SK-N-SH (cell line): ENCODE data around the gene RASSF8. TPM values are rescaled to one million over a fixed set of nuclear protein-coding genes. Genes with fewer than 3 reads are reported as not detected.
A peak's percentile ranks its signal among the peaks of the same experiment; 100 is the strongest.

Source experiments
- CTCF ChIA-PET: fragments of 300-600, 350-600 bp; formaldehyde crosslinking; extraction: SDS; loops from one replicate; lab custom pipeline; 2021; lab: Yijun Ruan, JAX
- POLR2A ChIA-PET: fragments of 350-600 bp; sonication (Branson Sonifier 250); formaldehyde crosslinking; extraction: SDS; loops from one replicate; lab custom pipeline; 2020; ENCODE audit warnings: antibody characterized with exemption, inconsistent platforms; lab: Yijun Ruan, JAX
- DNase-seq: peaks from one replicate; pipeline ENCODE4 v3.0.0; 2012
- H2AFZ ChIP-seq: fragments of 200-600 bp; sonication (generic); 2 replicates; pipeline ENCODE4 v1.8.1; 2016; ENCODE audit warnings: antibody characterized with exemption, mild to moderate bottlenecking, low read depth
- H3F3A ChIP-seq: fragments of 200-600 bp; sonication (generic); replicated peaks from 2 replicates; pipeline ENCODE3; 2016; ENCODE audit warnings: antibody characterized with exemption, mild to moderate bottlenecking; ENCODE audit not compliant: insufficient read depth
- H3K27ac ChIP-seq, 2 experiments: fragments of 200-500 bp in 1 of 2; fragments of 200-600 bp in 1 of 2; sonication (Bioruptor generic) in 1 of 2; sonication (generic), shearing (Covaris generic) in 1 of 2; 2 replicates each; pipeline versions ENCODE4 v1.5.1 to v1.6.1; 2014 to 2016; ENCODE audit warnings: low read depth in 2 of 2, inconsistent platforms in 1 of 2, low read length in 1 of 2, mild to moderate bottlenecking in 1 of 2, mixed read lengths in 1 of 2
- H3K27me3 ChIP-seq: fragments of 200-600 bp; sonication (generic), shearing (Covaris generic); 2 replicates; pipeline ENCODE4 v1.6.1; 2016; ENCODE audit warnings: mixed run types; ENCODE audit not compliant: insufficient read depth
- H3K36me3 ChIP-seq, 2 experiments: fragments of 200-500 bp in 1 of 2; fragments of 200-600 bp in 1 of 2; sonication (Bioruptor generic) in 1 of 2; sonication (generic) in 1 of 2; replicated peaks in 1 of 2; 2 replicates each; pipeline versions ENCODE3 to v1.5.1; 2014 to 2016; ENCODE audit warnings: low read length in 1 of 2, mild to moderate bottlenecking in 1 of 2; ENCODE audit not compliant: insufficient read depth in 2 of 2, control insufficient read depth in 1 of 2
- H3K4me1 ChIP-seq, 2 experiments: fragments of 200-500 bp in 1 of 2; fragments of 200-600 bp in 1 of 2; sonication (Bioruptor generic) in 1 of 2; sonication (generic), shearing (Covaris generic) in 1 of 2; 2 replicates each; pipeline versions ENCODE4 v1.5.1 to v1.6.1; 2014 to 2016; ENCODE audit warnings: low read depth in 1 of 2, low read length in 1 of 2, mixed run types in 1 of 2; ENCODE audit not compliant: insufficient read depth in 2 of 2, control insufficient read depth in 1 of 2
- H3K4me2 ChIP-seq: fragments of 200-600 bp; sonication (generic), shearing (Covaris generic); 2 replicates; pipeline ENCODE4 v1.6.1; 2017; ENCODE audit warnings: mixed run types
- H3K4me3 ChIP-seq, 2 experiments: fragments of 200-500 bp in 1 of 2; fragments of 200-600 bp in 1 of 2; sonication (Bioruptor generic) in 1 of 2; sonication (generic), shearing (Covaris generic) in 1 of 2; 2 replicates each; pipeline versions ENCODE4 v1.5.1 to v1.8.1; 2014 to 2016; ENCODE audit warnings: low read depth in 2 of 2, inconsistent platforms in 1 of 2, low read length in 1 of 2, mild to moderate bottlenecking in 1 of 2, mixed read lengths in 1 of 2, moderate library complexity in 1 of 2
- H3K79me2 ChIP-seq: fragments of 200-600 bp; sonication (generic); 2 replicates; pipeline ENCODE4 v1.8.1; 2017; ENCODE audit warnings: mild to moderate bottlenecking; ENCODE audit not compliant: insufficient read depth
- H3K9ac ChIP-seq: fragments of 200-600 bp; sonication (generic); 2 replicates; pipeline ENCODE4 v1.6.1; 2017; ENCODE audit warnings: mixed run types
- H3K9me2 ChIP-seq: fragments of 200-600 bp; sonication (generic); 2 replicates; pipeline ENCODE4 v1.6.1; 2017; ENCODE audit warnings: mixed run types
- H3K9me3 ChIP-seq: fragments of 200-600 bp; sonication (generic); 2 replicates; pipeline ENCODE4 v1.6.1; 2017; ENCODE audit warnings: mixed run types, mild to moderate bottlenecking, moderate library complexity
- H4K20me1 ChIP-seq: fragments of 200-600 bp; sonication (generic); 2 replicates; pipeline ENCODE4 v1.6.1; 2017; ENCODE audit warnings: mild to moderate bottlenecking, mixed run types; ENCODE audit not compliant: insufficient read depth
- CHD2 ChIP-seq: fragments of 150-350 bp; IDR thresholded peaks from 2 replicates; pipeline ENCODE4 v1.6.1; 2018; ENCODE audit warnings: low read length; ENCODE audit not compliant: partially characterized antibody
- FOSL2 ChIP-seq: IDR thresholded peaks from 2 replicates; pipeline ENCODE4 v1.4.0; 2012; ENCODE audit warnings: low read depth, mild to moderate bottlenecking, moderate library complexity, borderline replicate concordance
- FOXJ3 ChIP-seq: sonication (generic); formaldehyde crosslinking; IDR thresholded peaks from 2 replicates; pipeline ENCODE4 v1.5.1; 2020; ENCODE audit warnings: mild to moderate bottlenecking, missing genetic modification reagents
- GABPA ChIP-seq: IDR thresholded peaks from 2 replicates; pipeline ENCODE4 v1.4.0; 2012; ENCODE audit warnings: low read depth, mild to moderate bottlenecking
- JUND ChIP-seq: IDR thresholded peaks from 2 replicates; pipeline ENCODE4 v1.4.0; 2012
- POLR2AphosphoS5 ChIP-seq: IDR thresholded peaks from 2 replicates; pipeline ENCODE4 v1.6.1; 2012; ENCODE audit warnings: low read depth, low read length
- RAD21 ChIP-seq: IDR thresholded peaks from 2 replicates; pipeline ENCODE4 v1.6.1; 2012; ENCODE audit warnings: mild to moderate bottlenecking, low read length
- RXRA ChIP-seq: IDR thresholded peaks from 2 replicates; pipeline ENCODE4 v1.4.0; 2012; ENCODE audit warnings: low read depth, mild to moderate bottlenecking, borderline replicate concordance
- SIN3A ChIP-seq: IDR thresholded peaks from 2 replicates; pipeline ENCODE4 v1.6.1; 2012; ENCODE audit warnings: low read depth, mild to moderate bottlenecking, low read length, moderate library complexity, borderline replicate concordance
- YY1 ChIP-seq: IDR thresholded peaks from 2 replicates; pipeline ENCODE4 v1.4.0; 2012; ENCODE audit warnings: low read depth, mild to moderate bottlenecking
- WGBS: methylation state at CpG from one replicate; pipeline ENCODE4 v1.1.6; 2017; ENCODE audit warnings: low lambda C conversion rate; 5-methylcytosine and 5-hydroxymethylcytosine counted together
- polyA plus RNA-seq, 3 experiments: library from polyadenylated mRNA; depleted of rRNA; stranded (reverse); fragments of >200 nt; gene quantifications; 2 replicates each; pipeline ENCODE4 v1.2.3, GENCODE V29; 2012
- TF ChIP-seq, protein P1 (sequence below): IDR thresholded peaks from 2 replicates; pipeline ENCODE4 v1.4.0; 2012; ENCODE audit warnings: low read depth, borderline replicate concordance
- TF ChIP-seq, protein P2 (sequence below): IDR thresholded peaks from 2 replicates; pipeline ENCODE4; 2012
- TF ChIP-seq, protein P3 (sequence below): IDR thresholded peaks from 2 replicates; pipeline ENCODE4 v1.4.0; 2012; ENCODE audit warnings: low read depth, borderline replicate concordance

RASSF8 gene
- polyA plus RNA-seq, 1 of the 3 experiments (the other 2 are of a cell fraction): 15.3 TPM

DNA sequence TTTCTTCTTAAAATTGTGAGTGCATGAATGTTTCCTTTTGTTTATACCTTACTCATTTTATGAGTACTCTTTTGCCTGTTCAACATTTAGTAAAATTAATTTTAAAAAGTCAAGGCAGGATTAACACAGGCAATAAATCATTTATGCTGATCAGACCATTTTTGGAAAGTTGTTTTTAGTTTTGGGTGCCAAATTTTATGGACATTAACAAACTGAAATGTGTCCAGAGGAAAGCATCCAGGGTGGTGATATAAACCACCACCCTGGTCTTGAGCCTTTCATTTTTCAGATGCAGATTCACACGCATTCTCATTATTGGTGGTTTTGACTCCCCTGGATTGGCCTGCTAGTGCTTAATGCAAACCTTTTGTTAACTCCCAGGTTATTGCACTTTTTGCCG, 26.3 kb downstream of the RASSF8 start (continued):
- TF ChIP-seq, protein P1, sequence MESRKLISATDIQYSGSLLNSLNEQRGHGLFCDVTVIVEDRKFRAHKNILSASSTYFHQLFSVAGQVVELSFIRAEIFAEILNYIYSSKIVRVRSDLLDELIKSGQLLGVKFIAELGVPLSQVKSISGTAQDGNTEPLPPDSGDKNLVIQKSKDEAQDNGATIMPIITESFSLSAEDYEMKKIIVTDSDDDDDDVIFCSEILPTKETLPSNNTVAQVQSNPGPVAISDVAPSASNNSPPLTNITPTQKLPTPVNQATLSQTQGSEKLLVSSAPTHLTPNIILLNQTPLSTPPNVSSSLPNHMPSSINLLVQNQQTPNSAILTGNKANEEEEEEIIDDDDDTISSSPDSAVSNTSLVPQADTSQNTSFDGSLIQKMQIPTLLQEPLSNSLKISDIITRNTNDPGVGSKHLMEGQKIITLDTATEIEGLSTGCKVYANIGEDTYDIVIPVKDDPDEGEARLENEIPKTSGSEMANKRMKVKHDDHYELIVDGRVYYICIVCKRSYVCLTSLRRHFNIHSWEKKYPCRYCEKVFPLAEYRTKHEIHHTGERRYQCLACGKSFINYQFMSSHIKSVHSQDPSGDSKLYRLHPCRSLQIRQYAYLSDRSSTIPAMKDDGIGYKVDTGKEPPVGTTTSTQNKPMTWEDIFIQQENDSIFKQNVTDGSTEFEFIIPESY: no peak
- TF ChIP-seq FOXJ3 (CRISPR knock-in tag) (no peak), FOSL2 (no peak), GABPA (no peak)
- TF ChIP-seq, protein P2, sequence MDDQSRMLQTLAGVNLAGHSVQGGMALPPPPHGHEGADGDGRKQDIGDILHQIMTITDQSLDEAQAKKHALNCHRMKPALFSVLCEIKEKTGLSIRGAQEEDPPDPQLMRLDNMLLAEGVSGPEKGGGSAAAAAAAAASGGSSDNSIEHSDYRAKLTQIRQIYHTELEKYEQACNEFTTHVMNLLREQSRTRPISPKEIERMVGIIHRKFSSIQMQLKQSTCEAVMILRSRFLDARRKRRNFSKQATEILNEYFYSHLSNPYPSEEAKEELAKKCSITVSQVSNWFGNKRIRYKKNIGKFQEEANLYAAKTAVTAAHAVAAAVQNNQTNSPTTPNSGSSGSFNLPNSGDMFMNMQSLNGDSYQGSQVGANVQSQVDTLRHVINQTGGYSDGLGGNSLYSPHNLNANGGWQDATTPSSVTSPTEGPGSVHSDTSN: no peak
- TF ChIP-seq, all 33 proteins: peak for 0

DNA sequence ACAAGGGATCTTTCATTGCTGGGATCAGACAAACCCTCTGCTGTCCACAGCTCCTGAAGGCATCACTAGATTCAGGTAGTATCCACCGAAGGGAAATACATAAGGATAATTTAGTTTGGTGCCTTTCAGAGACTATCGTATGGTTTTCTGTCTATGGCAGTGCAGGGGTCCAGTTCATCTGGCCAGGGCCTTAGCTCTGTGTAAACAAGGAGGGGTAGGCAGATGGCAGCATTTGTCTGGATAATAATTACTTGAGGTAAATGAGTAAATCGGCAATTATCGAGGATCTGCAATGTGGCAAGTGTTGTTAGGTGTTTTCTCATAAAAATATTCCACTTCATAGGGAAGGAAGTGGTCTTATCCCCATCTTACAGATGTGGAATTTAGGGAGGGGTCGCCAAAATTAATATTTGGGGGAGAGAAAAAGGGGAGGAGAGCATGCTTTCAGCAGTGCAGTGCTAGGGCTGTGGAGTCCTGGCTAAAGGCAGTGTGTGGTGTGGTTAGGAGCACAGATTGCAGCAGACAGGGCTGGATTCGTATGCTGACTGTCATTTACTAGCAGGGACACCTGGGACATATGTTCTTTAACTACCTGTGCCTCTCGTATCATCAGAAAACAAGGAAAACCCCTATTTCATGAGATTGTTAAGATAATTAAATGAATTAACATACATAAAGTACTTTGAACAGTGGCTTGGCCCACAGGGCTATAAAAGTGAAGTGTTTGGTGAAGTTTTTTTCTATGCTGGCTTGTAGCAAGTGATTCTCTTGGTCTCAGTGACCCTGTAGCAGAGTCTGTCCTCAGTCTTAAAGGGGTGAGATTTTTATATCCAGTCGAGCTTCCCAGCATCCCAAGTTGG, 27.1 kb downstream of the RASSF8 start:
- Histone ChIP-seq H3K9me2 (no peaks in the 10 kb centered on the region), H3K4me3 (no peak overlapping the region), H3K9ac (no peak overlapping the region), H3K4me1 (peaks cover 0 to 31% of the 10 kb centered on the region in 2 experiments; a peak in 3 of 4 replicates), H3K9me3 (no peaks in the 10 kb centered on the region), H3F3A (no peaks in the 10 kb centered on the region), H3K4me2 (no peak overlapping the region), H2AFZ (no peak overlapping the region), H3K27ac (peak overlapping the region in 1 of 2 experiments; percentile 68; a peak in 2 of 4 replicates), H4K20me1 (peaks cover 83% of the 10 kb centered on the region), H3K36me3 (no peaks in the 10 kb centered on the region), H3K27me3 (no peaks in the 10 kb centered on the region), H3K79me2 (peaks cover 100% of the 10 kb centered on the region)
- DNase-seq: no peak
- WGBS: 81% methylated on average over 8 of the region's 8 CpGs
- TF ChIP-seq, protein P3, sequence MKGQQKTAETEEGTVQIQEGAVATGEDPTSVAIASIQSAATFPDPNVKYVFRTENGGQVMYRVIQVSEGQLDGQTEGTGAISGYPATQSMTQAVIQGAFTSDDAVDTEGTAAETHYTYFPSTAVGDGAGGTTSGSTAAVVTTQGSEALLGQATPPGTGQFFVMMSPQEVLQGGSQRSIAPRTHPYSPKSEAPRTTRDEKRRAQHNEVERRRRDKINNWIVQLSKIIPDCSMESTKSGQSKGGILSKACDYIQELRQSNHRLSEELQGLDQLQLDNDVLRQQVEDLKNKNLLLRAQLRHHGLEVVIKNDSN: no peak
- TF ChIP-seq RAD21: peak; percentile 30; the same call in 1 of the 2 replicates
- POLR2A ChIA-PET: no interaction called here
- CTCF ChIA-PET: interaction anchor here (0.6 to 1.2 kb wide), 5 partner anchors 10 to 768 kb away, joined by 3 to 4 read pairs (median 3); no protein-coding TSS in a partner anchor

DNA sequence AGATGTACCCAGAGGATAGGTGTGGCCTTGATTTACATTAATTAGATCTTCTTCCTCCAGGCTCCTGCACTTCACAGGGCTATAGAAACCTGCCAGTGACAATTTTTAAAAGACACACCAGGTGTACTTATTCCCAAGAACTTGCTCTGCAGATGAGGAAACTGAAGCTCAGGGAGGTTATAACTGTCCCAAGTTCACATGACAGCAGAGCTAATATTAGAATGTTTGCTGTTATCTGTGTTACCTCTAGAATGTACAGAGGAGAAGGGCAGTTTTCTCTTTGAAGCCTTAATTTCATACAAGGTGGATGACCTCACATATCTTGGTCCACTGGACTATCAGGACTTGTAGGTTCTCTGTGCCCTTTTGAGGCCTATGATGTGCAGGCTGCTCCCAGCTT, 27.7 kb downstream of the RASSF8 start:
- TF ChIP-seq RXRA (no peak), JUND (no peak), YY1 (no peak), SIN3A (no peak), CHD2 (no peak), POLR2AphosphoS5 (no peak)
- TF ChIP-seq, protein P1: no peak
- TF ChIP-seq, all 33 proteins: peak for 0
- H3K4me2 ChIP-seq: no peak overlapping the region
- no peaks in the 10 kb centered on the region for H3K9me3 ChIP-seq
- no peak overlapping the region for H2AFZ ChIP-seq
- POLR2A ChIA-PET: no interaction called here
- no peak overlapping the region for H3K4me3 ChIP-seq
- H3K36me3 ChIP-seq: peaks cover 0 to 4% of the 10 kb centered on the region in 2 experiments
- H3K4me1 ChIP-seq: peaks cover 0 to 28% of the 10 kb centered on the region in 2 experiments; a peak in 3 of 4 replicates
- DNase-seq: no peak
- no peaks in the 10 kb centered on the region for H3K9me2 ChIP-seq
- H3K27ac ChIP-seq: peak overlapping the region in 1 of 2 experiments; percentile 4; a peak in 1 of 4 replicates
- no peaks in the 10 kb centered on the region for H3K27me3 ChIP-seq
- peaks cover 100% of the 10 kb centered on the region for H3K79me2 ChIP-seq
- no peaks in the 10 kb centered on the region for H3F3A ChIP-seq
- CTCF ChIA-PET: interaction anchor here (0.6 to 1.5 kb wide), 3 partner anchors 31 to 768 kb away, joined by 3 to 4 read pairs (median 4); no protein-coding TSS in a partner anchor
- no peak overlapping the region for H3K9ac ChIP-seq
- H4K20me1 ChIP-seq: peaks cover 77% of the 10 kb centered on the region
